Heart left ventricle (tissue), 16 donors: ENCODE data around the gene C16orf92. TPM values are rescaled to one million over a fixed set of nuclear protein-coding genes. Genes with fewer than 3 reads are reported as not detected.

Experiments used
- ATAC-seq, 4 donors: fragments of 200-7000 bp; cut with Tn5 transposase; one replicate each; pipeline ENCODE4 v1.9.1; 2020 to 2022; ENCODE audit warnings: moderate library complexity in 4 of 4, mild to moderate bottlenecking in 3 of 4, moderate number of reproducible peaks in 1 of 4
- DNase-seq, 5 donors: peaks; one replicate each; pipeline ENCODE4 v3.0.0-alpha.2; 2020
- H3K27ac ChIP-seq, 12 donors: fragments of 200-600 bp; sonication (generic) in 4 of 12; one replicate each; pipeline versions ENCODE4 v1.5.0 to v1.8.0; 2016 to 2022; ENCODE audit warnings: mild to moderate bottlenecking in 2 of 12
- H3K27me3 ChIP-seq, 9 donors: fragments of 200-600 bp; sonication (generic) in 2 of 9; one replicate each; pipeline versions ENCODE4 v1.5.1 to v1.8.0; 2016 to 2022; ENCODE audit warnings: mild to moderate bottlenecking in 3 of 9
- H3K36me3 ChIP-seq, 9 donors: fragments of 200-600 bp; sonication (generic) in 2 of 9; one replicate each; pipeline versions ENCODE4 v1.5.0 to v1.8.0; 2018 to 2022; ENCODE audit warnings: mild to moderate bottlenecking in 2 of 9
- H3K4me1 ChIP-seq, 12 donors: fragments of 200-600 bp; sonication (generic) in 4 of 12; one replicate each; pipeline versions ENCODE4 v1.5.0 to v1.8.0; 2016 to 2022; ENCODE audit warnings: mild to moderate bottlenecking in 3 of 12
- H3K4me3 ChIP-seq, 12 donors: fragments of 200-600 bp; sonication (generic) in 4 of 12; one replicate each; pipeline versions ENCODE4 v1.5.0 to v1.8.0; 2017 to 2022; ENCODE audit warnings: mild to moderate bottlenecking in 9 of 12, moderate library complexity in 4 of 12
- H3K9me3 ChIP-seq, 12 donors: fragments of 200-600 bp; sonication (generic) in 4 of 12; one replicate each; pipeline versions ENCODE4 v1.5.0 to v1.8.0; 2016 to 2022; ENCODE audit warnings: mild to moderate bottlenecking in 1 of 12
- POLR2A ChIP-seq, 2 donors: fragments of 450-650 bp; IDR thresholded peaks; one replicate each; pipeline ENCODE4 v1.6.1; 2017; ENCODE audit warnings: antibody characterized with exemption in 2 of 2, mild to moderate bottlenecking in 2 of 2, moderate library complexity in 2 of 2
- WGBS, 4 donors: extraction: QIAGEN DNeasy Blood & Tissue Kit in 2 of 4; methylation state at CpG; one replicate each; pipeline versions ENCODE4 v1.1.5 to v1.1.7; 2013 to 2018; 5-methylcytosine and 5-hydroxymethylcytosine counted together
- intact Hi-C, 10 donors: fragments of 100-400 bp; cut with DNase I; formaldehyde crosslinking; loops; one replicate each; pipeline versions ENCODE4 v1.11.1 to v1.14.2; 2022
- polyA plus RNA-seq, 2 donors: library from polyadenylated mRNA; stranded (reverse); fragments of 200-250 nt; gene quantifications; one replicate each; pipeline ENCODE4 v1.2.3, GENCODE V29; 2013
- total RNA-seq, 9 donors: library from RNA; depleted of rRNA in 2 of 9; stranded (reverse); fragments of >200 nt in 2 of 9; fragmentation: NEBNext Ultra II Directional in 3 of 9; extraction: Animal tissue kit (Norgen Biotek cat#: 25700) in 3 of 9; gene quantifications; one replicate each; pipeline versions ENCODE4 v1.1.0 to v1.2.4, GENCODE V29; 2016 to 2023
- TF ChIP-seq, protein P1 (sequence below), 12 donors: fragments of 200-600 bp; sonication (generic) in 4 of 12; IDR thresholded peaks; one replicate each; pipeline versions ENCODE4 v1.5.0 to v1.8.0; 2018 to 2022; ENCODE audit warnings: antibody characterized with exemption in 12 of 12, mild to moderate bottlenecking in 5 of 12
- donor health status: ischemic (EF 13 %, LVEDD 7.1; RV severe dilation, severe dysfunction).
- donor health status: healthy with polysubstance abuse.
- donor health status: DM: no; HTN: yes; CAD: no.
- donor health status: DM: no; HTN: no; CAD: no.
- donor health status: ischemic (EF 25% LVEDD 6.9; RV normal size, moderate dysfunction).
- donor health status: ischemic (EF 25% LVEDD 5.7; RV mildly dilated, moderate dysfunction).
- donor health status: healthy.
- donor health status: DM: yes; HTN: yes; CAD: no.
- donor health status: ischemic (EF 35%, LVEDD 5.7; RV mildly dilated, moderate dysfunction).
- donor health status: nonischemic (EF 11% LVEDD 7.7; RV severe dilation, severe dysfunction).
- donor health status: DM: yes; HTN: yes; CAD: no.
- donor health status: PGD.
- donor health status: ischemic (EF 29% LVEDD 5.4; RV normal size, mild dysfunction).
- donor health status: nonischemic (EF 23%, LVEDD 6.1; RV moderate dilation, normal function).

Gene C16orf92
- total and polyA plus RNA-seq, 11 donors, result not detected

DNA sequence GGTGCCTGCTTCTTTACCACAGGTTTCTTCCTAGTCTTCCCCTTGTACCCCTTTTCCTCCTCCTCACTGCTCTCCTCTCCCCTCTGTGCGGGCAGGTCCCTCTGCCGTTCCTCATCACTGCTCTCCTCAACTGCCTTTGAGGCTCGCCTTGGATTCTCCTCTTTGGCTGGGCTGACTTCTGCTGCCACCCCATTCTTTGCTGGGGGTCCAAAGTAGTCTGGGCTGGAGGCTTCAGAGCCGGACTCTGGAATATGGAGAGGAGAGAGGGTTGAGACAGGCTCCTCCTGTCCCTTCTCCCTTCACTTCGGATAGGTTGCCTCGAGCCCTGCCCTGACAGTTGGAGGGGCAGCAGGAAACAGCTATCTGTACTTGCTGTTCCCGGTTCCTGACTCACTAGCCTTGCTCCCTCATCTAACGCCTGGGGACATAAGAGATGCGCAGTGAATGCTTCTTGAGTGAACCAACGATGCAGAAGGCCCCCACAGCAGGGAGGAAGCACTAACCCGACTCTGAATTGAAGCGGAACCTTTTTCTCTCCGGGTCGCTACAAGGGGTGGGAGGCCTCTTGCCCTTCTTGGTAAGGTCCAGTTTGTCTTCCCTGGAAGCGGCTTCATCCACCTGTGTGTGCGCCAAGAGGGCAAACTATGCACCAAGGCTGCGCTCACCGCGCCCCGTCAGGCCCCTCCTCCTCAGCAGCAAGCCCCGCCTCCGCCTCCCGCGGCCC, 28.2 kb upstream of the C16orf92 start:
- peak in 3 of 5 donors; percentile 61 to 82 (median 62) for DNase-seq
- peaks cover 0 to 62% (median 48%) of the 10 kb centered on the region in 9 donors for H3K36me3 ChIP-seq

DNA sequence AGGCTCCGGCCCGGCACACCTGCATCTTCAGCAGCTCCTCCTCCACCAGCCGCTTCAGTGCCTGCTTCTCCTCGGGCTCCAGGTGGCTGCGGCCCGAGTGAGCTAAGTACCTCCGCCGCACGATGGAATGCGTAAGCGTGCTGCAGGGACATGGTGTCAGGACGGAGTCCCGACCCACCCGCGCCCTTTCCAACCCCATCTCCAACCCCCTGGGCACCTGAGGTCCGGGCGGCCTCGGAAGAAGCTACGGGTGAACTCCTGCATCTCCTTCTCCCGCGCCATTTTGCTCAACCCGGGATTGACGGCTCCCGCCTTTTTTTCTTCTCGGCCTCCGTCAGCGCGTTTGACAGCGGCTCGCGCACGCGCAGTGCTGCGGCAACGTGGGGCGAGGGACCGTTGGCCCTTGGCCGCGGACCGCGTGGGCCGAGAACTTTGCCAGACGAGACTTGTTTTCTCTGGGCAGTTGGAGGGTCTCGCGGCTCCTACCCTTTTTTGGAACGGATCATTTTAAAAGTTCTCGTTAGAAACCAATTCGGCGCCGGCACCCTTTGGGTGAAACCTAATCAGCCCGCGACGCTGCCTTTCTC, 27.6 kb upstream of the C16orf92 start, which contains the start of gene HIRIP3:
TSS of gene HIRIP3 (minus strand) at position 294 of the 587 bp plus-strand sequence. CDS start at position 282, 12 bp downstream.
- Histone ChIP-seq H3K27me3 (no peaks in the 10 kb centered on the region), H3K27ac (peak within 1 kb of the TSS; percentile 88 to 100 (median 96)), H3K36me3 (peaks cover 0 to 62% (median 46%) of the 10 kb centered on the region in 9 donors), H3K4me1 (peaks cover 0 to 31% (median 18%) of the 10 kb centered on the region in 12 donors), H3K9me3 (no peaks in the 10 kb centered on the region), H3K4me3 (peak within 1 kb of the TSS; percentile 53 to 95 (median 80))
- intact Hi-C loops, result loop anchor here in 9 of 10 donors (1.0 to 10.0 kb wide), 11 partner anchors 18 to 191 kb away; partner anchors contain the start of genes TMEM219 (in 4 of the 9), CDIPT (in 2 of the 9), KCTD13 (in 2 of the 9) and MAZ (in 2 of the 9)
- WGBS, 4 donors, result 0 to 1% (median 0%) methylated on average over 38 to 53 of the region's 53 CpGs
- DNase-seq (peak; percentile 90 to 94 (median 91)), ATAC-seq (peak; percentile 68 to 84 (median 76))
- TF ChIP-seq, protein P1, sequence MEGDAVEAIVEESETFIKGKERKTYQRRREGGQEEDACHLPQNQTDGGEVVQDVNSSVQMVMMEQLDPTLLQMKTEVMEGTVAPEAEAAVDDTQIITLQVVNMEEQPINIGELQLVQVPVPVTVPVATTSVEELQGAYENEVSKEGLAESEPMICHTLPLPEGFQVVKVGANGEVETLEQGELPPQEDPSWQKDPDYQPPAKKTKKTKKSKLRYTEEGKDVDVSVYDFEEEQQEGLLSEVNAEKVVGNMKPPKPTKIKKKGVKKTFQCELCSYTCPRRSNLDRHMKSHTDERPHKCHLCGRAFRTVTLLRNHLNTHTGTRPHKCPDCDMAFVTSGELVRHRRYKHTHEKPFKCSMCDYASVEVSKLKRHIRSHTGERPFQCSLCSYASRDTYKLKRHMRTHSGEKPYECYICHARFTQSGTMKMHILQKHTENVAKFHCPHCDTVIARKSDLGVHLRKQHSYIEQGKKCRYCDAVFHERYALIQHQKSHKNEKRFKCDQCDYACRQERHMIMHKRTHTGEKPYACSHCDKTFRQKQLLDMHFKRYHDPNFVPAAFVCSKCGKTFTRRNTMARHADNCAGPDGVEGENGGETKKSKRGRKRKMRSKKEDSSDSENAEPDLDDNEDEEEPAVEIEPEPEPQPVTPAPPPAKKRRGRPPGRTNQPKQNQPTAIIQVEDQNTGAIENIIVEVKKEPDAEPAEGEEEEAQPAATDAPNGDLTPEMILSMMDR (IDR thresholded peaks at IDR 0.05), result no peak
- TF ChIP-seq POLR2A (IDR thresholded peaks at IDR 0.05), result no peak

More for the DNA sequence above, 28.2 kb upstream of the C16orf92 start:
- Histone ChIP-seq H3K4me1 (peaks cover 0 to 31% (median 18%) of the 10 kb centered on the region in 12 donors), H3K9me3 (no peaks in the 10 kb centered on the region), H3K27ac (peak overlapping the region; percentile 88 to 100 (median 96)), H3K4me3 (peak overlapping the region; percentile 53 to 95 (median 80)), H3K27me3 (no peaks in the 10 kb centered on the region)
- no peak for TF ChIP-seq POLR2A (IDR thresholded peaks at IDR 0.05)
- TF ChIP-seq, protein P1 (IDR thresholded peaks at IDR 0.05), result no peak
- peak in 3 of 4 donors; percentile 34 to 40 (median 35) for ATAC-seq
- WGBS, 4 donors, result 9 to 28% (median 11%) methylated on average over 12 to 24 of the region's 24 CpGs
- intact Hi-C loops, result loop anchor here in 9 of 10 donors (1.0 to 10.0 kb wide), 11 partner anchors 17 to 190 kb away; partner anchors contain the start of genes TMEM219 (in 4 of the 9), CDIPT (in 2 of the 9), KCTD13 (in 2 of the 9) and MAZ (in 2 of the 9)

DNA sequence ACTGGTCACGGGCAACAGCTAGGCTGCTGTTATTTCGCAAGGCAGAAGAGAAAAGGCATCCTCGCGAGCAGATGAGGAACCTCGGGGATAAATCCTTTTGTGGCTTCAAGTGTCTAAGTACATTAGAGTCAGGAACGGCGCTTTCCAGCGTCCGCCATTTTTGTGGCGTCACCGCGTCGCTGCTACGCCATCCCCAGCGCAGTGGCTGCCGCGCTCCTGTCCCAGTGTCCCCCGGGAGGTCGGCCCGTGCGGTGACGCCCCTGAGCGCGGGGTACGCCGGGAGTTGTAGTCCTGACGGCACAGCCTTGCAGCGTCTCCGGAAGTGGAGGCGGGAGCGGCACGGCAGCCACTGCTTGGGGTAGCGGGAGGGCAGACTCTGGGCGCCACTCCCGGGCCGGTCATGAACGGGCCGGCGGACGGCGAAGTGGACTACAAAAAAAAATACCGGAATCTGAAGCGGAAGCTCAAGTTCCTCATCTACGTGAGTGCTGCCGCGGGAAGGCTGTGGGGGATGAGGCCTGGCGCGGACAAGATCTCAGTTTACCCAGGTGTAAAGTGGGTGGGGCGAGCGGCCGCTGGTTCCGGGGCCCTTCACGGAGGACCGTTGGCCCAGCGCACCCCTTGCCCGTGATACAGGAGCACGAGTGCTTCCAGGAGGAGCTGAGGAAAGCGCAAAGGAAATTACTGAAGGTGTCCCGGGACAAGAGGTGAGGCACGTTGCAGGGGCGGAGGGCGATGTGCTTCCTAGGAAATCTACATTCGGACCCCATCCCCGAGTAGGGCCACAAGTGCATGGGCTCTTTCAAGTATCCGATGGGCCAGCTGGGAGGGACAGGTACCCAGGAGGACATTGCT, 26.9 kb upstream of the C16orf92 start, which contains the start of gene INO80E:
TSS of gene INO80E (plus strand) at position 331 of the 855 bp plus-strand sequence. CDS start at position 401, 70 bp downstream.
- TF ChIP-seq, protein P1 (IDR thresholded peaks at IDR 0.05), result no peak
- peak in 1 of 2 donors; percentile 58 for TF ChIP-seq POLR2A (IDR thresholded peaks at IDR 0.05)
- intact Hi-C loops, result loop anchor here in 9 of 10 donors (1.0 to 10.0 kb wide), 12 partner anchors 19 to 191 kb away; partner anchors contain the start of genes TMEM219 (in 4 of the 9), KCTD13 (in 3 of the 9), CDIPT (in 2 of the 9) and MAZ (in 2 of the 9)
- Histone ChIP-seq H3K4me3 (peak within 1 kb of the TSS; percentile 53 to 95 (median 80)), H3K4me1 (peaks cover 0 to 31% (median 18%) of the 10 kb centered on the region in 12 donors), H3K9me3 (no peaks in the 10 kb centered on the region), H3K36me3 (peaks cover 0 to 62% (median 44%) of the 10 kb centered on the region in 9 donors), H3K27ac (peak within 1 kb of the TSS; percentile 88 to 100 (median 96)), H3K27me3 (no peaks in the 10 kb centered on the region)
- 0 to 1% (median 0%) methylated on average over 23 to 65 of the region's 65 CpGs for WGBS, 4 donors
- ATAC-seq (peak; percentile 98 to 99 (median 98)), DNase-seq (peak; percentile 99 to 100 (median 99))
